Measurements from ENCODE around the gene DNAJC2.

Gene DNAJC2

DNA sequence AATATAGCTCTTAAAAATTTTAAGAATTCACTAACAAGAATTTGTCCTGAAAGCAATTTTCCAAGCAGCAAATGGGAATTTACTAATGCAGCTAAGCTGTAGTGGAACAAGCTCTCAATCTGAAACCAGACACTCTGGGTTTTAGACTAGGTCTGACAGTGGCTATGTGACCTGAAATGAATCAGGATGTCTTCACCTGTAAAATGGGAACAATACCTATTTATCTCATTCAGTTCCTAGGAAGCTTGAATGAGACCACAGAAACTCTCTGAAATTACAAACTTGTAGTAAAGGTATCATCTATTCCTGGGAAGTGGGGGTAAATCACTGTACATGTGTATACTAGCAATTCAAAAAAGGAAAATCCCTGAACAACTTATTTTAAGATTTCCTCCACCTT, 1.2 kb downstream of the DNAJC2 start:
- TF ChIP-seq ARNTL (CRISPR knock-in tag; IDR thresholded peaks at IDR 0.05; ENCODE audit: borderline replicate concordance, low read depth), result no peak
- TF ChIP-seq, protein P1, sequence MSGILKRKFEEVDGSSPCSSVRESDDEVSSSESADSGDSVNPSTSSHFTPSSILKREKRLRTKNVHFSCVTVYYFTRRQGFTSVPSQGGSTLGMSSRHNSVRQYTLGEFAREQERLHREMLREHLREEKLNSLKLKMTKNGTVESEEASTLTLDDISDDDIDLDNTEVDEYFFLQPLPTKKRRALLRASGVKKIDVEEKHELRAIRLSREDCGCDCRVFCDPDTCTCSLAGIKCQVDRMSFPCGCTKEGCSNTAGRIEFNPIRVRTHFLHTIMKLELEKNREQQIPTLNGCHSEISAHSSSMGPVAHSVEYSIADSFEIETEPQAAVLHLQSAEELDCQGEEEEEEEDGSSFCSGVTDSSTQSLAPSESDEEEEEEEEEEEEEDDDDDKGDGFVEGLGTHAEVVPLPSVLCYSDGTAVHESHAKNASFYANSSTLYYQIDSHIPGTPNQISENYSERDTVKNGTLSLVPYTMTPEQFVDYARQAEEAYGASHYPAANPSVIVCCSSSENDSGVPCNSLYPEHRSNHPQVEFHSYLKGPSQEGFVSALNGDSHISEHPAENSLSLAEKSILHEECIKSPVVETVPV (CRISPR knock-in tag; IDR thresholded peaks at IDR 0.05), result no peak
- TF ChIP-seq, protein P2, sequence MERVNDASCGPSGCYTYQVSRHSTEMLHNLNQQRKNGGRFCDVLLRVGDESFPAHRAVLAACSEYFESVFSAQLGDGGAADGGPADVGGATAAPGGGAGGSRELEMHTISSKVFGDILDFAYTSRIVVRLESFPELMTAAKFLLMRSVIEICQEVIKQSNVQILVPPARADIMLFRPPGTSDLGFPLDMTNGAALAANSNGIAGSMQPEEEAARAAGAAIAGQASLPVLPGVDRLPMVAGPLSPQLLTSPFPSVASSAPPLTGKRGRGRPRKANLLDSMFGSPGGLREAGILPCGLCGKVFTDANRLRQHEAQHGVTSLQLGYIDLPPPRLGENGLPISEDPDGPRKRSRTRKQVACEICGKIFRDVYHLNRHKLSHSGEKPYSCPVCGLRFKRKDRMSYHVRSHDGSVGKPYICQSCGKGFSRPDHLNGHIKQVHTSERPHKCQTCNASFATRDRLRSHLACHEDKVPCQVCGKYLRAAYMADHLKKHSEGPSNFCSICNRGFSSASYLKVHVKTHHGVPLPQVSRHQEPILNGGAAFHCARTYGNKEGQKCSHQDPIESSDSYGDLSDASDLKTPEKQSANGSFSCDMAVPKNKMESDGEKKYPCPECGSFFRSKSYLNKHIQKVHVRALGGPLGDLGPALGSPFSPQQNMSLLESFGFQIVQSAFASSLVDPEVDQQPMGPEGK (CRISPR knock-in tag; IDR thresholded peaks at IDR 0.05; ENCODE audit: borderline replicate concordance), result no peak
- no peak for TF ChIP-seq ZNF565 (CRISPR knock-in tag; conservative IDR thresholded peaks at IDR 0.05; ENCODE audit: low read depth)
- no peak for TF ChIP-seq BACH2 (CRISPR knock-in tag; IDR thresholded peaks at IDR 0.05; ENCODE audit: borderline replicate concordance)
- TF ChIP-seq OSR1 (CRISPR knock-in tag; IDR thresholded peaks at IDR 0.05), result no peak
- no peak for TF ChIP-seq ZNF70 (CRISPR knock-in tag; IDR thresholded peaks at IDR 0.05)
- TF ChIP-seq ESRRG (CRISPR knock-in tag; IDR thresholded peaks at IDR 0.05), result no peak
- TF ChIP-seq ZFP30 (CRISPR knock-in tag; IDR thresholded peaks at IDR 0.05), result no peak
- no peak for TF ChIP-seq ISL1 (CRISPR knock-in tag; IDR thresholded peaks at IDR 0.05)
- no peak for TF ChIP-seq ZFP3 (CRISPR knock-in tag; IDR thresholded peaks at IDR 0.05)
- no peak for ATAC-seq

DNA sequence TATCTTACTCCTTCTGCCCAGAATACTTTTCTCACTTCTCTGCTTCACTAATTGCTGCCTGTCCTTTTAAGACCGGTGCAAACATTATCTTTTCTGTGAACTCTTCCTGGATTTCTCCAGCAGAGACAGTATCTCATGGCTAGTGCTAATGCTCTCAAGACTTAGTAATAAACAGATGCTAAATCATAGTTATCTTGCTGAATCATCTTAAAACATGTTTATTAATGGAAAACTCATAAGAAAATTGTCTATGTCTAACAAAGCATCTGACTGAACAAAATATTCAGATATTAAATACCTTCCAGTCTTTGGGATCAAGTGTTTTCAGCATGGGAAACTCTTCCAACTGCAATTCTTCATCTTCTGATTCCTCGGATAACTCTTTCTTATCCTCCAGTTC, 3.1 kb downstream of the DNAJC2 start:
- TF ChIP-seq ISL1 (CRISPR knock-in tag; IDR thresholded peaks at IDR 0.05) (no peak), SNAI2 (CRISPR knock-in tag; IDR thresholded peaks at IDR 0.05) (no peak), BACH2 (CRISPR knock-in tag; IDR thresholded peaks at IDR 0.05; ENCODE audit: borderline replicate concordance) (no peak), ESRRG (CRISPR knock-in tag; IDR thresholded peaks at IDR 0.05) (no peak)

DNA sequence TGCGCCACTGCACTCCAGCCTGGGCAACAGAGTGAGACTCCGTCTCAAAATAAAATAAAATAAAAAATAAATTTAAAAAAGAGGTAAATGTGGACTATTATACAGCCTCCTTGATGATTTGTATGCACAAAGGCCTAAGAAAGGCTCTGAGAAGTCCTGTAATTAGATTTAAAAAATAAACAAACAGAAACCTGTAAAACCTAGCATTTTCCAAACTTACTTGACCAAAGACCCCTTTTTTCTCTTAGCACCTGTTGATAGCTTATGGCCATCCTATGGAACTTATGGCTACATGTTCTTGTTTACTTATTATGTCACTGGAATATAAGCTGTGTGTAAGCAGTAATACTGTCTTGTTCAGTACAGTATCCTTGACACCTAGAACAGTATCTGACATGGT, 5.7 kb downstream of the DNAJC2 start:
- TF ChIP-seq ZC3H10 (CRISPR knock-in tag; IDR thresholded peaks at IDR 0.05) (no peak), ESRRG (CRISPR knock-in tag; IDR thresholded peaks at IDR 0.05) (no peak), ARNTL (CRISPR knock-in tag; IDR thresholded peaks at IDR 0.05; ENCODE audit: borderline replicate concordance, low read depth) (no peak), ZFP3 (CRISPR knock-in tag; IDR thresholded peaks at IDR 0.05) (no peak), BACH2 (CRISPR knock-in tag; IDR thresholded peaks at IDR 0.05; ENCODE audit: borderline replicate concordance) (no peak), ZFP30 (CRISPR knock-in tag; IDR thresholded peaks at IDR 0.05) (no peak), ZNF70 (CRISPR knock-in tag; IDR thresholded peaks at IDR 0.05) (no peak), RARB (CRISPR knock-in tag; IDR thresholded peaks at IDR 0.05) (no peak), ISL1 (CRISPR knock-in tag; IDR thresholded peaks at IDR 0.05) (no peak)
- TF ChIP-seq, protein P3, sequence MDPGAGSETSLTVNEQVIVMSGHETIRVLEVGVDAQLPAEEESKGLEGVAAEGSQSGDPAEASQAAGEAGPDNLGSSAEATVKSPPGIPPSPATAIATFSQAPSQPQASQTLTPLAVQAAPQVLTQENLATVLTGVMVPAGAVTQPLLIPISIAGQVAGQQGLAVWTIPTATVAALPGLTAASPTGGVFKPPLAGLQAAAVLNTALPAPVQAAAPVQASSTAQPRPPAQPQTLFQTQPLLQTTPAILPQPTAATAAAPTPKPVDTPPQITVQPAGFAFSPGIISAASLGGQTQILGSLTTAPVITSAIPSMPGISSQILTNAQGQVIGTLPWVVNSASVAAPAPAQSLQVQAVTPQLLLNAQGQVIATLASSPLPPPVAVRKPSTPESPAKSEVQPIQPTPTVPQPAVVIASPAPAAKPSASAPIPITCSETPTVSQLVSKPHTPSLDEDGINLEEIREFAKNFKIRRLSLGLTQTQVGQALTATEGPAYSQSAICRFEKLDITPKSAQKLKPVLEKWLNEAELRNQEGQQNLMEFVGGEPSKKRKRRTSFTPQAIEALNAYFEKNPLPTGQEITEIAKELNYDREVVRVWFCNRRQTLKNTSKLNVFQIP (CRISPR knock-in tag; IDR thresholded peaks at IDR 0.05; ENCODE audit: borderline replicate concordance, low read depth), result no peak
- ATAC-seq, result no peak

More for the DNA sequence above, 3.1 kb downstream of the DNAJC2 start:
- no peak for ATAC-seq

DNA sequence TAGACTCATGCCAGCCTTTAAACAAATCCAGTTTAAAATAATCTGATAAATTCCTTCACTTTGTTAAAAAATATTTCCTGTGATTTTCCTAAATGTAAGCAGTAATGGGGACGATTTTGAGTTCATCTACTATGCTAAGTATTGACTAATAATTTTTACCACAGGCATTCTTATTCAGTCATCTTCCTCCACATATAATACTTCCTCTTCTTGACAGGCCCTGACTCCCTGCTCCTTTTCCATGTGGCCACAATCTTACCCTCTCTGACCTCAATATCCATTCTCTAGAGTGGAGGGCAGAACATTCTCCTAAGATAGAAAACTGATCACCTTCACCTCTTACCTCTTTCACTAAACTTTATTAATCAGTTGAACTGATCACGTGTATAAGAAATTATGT, 7.8 kb downstream of the DNAJC2 start:
- no peak for ATAC-seq
- TF ChIP-seq SNAI2 (CRISPR knock-in tag; IDR thresholded peaks at IDR 0.05), result no peak
- TF ChIP-seq ZNF565 (CRISPR knock-in tag; conservative IDR thresholded peaks at IDR 0.05; ENCODE audit: low read depth), result no peak
- TF ChIP-seq ZNF70 (CRISPR knock-in tag; IDR thresholded peaks at IDR 0.05), result no peak
- TF ChIP-seq ESRRG (CRISPR knock-in tag; IDR thresholded peaks at IDR 0.05), result no peak
- TF ChIP-seq, protein P2 (CRISPR knock-in tag; IDR thresholded peaks at IDR 0.05; ENCODE audit: borderline replicate concordance), result no peak
- no peak for TF ChIP-seq ZFP30 (CRISPR knock-in tag; IDR thresholded peaks at IDR 0.05)
- TF ChIP-seq ZC3H10 (CRISPR knock-in tag; IDR thresholded peaks at IDR 0.05), result no peak
- TF ChIP-seq CSDC2 (CRISPR knock-in tag; IDR thresholded peaks at IDR 0.05), result no peak
- no peak for TF ChIP-seq GLIS3 (CRISPR knock-in tag; IDR thresholded peaks at IDR 0.05)
- TF ChIP-seq, protein P4, sequence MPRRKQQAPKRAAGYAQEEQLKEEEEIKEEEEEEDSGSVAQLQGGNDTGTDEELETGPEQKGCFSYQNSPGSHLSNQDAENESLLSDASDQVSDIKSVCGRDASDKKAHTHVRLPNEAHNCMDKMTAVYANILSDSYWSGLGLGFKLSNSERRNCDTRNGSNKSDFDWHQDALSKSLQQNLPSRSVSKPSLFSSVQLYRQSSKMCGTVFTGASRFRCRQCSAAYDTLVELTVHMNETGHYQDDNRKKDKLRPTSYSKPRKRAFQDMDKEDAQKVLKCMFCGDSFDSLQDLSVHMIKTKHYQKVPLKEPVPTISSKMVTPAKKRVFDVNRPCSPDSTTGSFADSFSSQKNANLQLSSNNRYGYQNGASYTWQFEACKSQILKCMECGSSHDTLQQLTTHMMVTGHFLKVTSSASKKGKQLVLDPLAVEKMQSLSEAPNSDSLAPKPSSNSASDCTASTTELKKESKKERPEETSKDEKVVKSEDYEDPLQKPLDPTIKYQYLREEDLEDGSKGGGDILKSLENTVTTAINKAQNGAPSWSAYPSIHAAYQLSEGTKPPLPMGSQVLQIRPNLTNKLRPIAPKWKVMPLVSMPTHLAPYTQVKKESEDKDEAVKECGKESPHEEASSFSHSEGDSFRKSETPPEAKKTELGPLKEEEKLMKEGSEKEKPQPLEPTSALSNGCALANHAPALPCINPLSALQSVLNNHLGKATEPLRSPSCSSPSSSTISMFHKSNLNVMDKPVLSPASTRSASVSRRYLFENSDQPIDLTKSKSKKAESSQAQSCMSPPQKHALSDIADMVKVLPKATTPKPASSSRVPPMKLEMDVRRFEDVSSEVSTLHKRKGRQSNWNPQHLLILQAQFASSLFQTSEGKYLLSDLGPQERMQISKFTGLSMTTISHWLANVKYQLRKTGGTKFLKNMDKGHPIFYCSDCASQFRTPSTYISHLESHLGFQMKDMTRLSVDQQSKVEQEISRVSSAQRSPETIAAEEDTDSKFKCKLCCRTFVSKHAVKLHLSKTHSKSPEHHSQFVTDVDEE (CRISPR knock-in tag; IDR thresholded peaks at IDR 0.05), result no peak
- no peak for TF ChIP-seq OSR1 (CRISPR knock-in tag; IDR thresholded peaks at IDR 0.05)
- no peak for TF ChIP-seq ARNTL (CRISPR knock-in tag; IDR thresholded peaks at IDR 0.05; ENCODE audit: borderline replicate concordance, low read depth)
- no peak for TF ChIP-seq BACH2 (CRISPR knock-in tag; IDR thresholded peaks at IDR 0.05; ENCODE audit: borderline replicate concordance)
- no peak for TF ChIP-seq RARB (CRISPR knock-in tag; IDR thresholded peaks at IDR 0.05)
- TF ChIP-seq, protein P3 (CRISPR knock-in tag; IDR thresholded peaks at IDR 0.05; ENCODE audit: borderline replicate concordance, low read depth), result no peak
- TF ChIP-seq TOX (CRISPR knock-in tag; IDR thresholded peaks at IDR 0.05; ENCODE audit: borderline replicate concordance), result no peak
- TF ChIP-seq ISL1 (CRISPR knock-in tag; IDR thresholded peaks at IDR 0.05), result no peak
- no peak for TF ChIP-seq ZNF8 (CRISPR knock-in tag; IDR thresholded peaks at IDR 0.05)
